Peyer's patch (tissue), 4 donors: ENCODE results near the gene MAS1. TPM values are rescaled to one million over a fixed set of nuclear protein-coding genes. Genes with fewer than 3 reads are reported as not detected.

Experiments used
- total RNA-seq, 4 donors: library from RNA; depleted of rRNA; stranded (reverse); fragments of >200 nt; gene quantifications; one replicate each; pipeline ENCODE4 v1.1.0, GENCODE V29; 2016

MAS1 gene
- total RNA-seq, 4 donors from 2014 or later: not detected

Other genes starting within 250 kb of the MAS1 start
- gene SOD2, start 197.7 kb upstream of the MAS1 start, total RNA-seq: 100 to 1,000 TPM in 2 of 4 donors, 10 to 100 TPM in 2; 85.0 to 156 (median 103) TPM
- gene WTAP, start 163.5 kb upstream of the MAS1 start, total RNA-seq: 100 to 1,000 TPM in 1 of 4 donors, 10 to 100 TPM in 3; 65.0 to 105 (median 88.5) TPM
- 10 to 100 TPM in 3 of 4 donors, 1 to 10 TPM in 1; 6.6 to 22.2 (median 16.5) TPM for gene ACAT2, start 128.9 kb upstream of the MAS1 start, total RNA-seq
- gene TCP1, start 101.4 kb upstream of the MAS1 start, total RNA-seq: 100 to 1,000 TPM in 3 of 4 donors, 10 to 100 TPM in 1; 68.8 to 233 (median 135) TPM
- 10 to 100 TPM; 25.1 to 58.5 (median 35.7) TPM for gene MRPL18, start 100.5 kb upstream of the MAS1 start, total RNA-seq
- not detected for gene PNLDC1, start 90.7 kb upstream of the MAS1 start, total RNA-seq
- 10 to 100 TPM; 48.7 to 86.5 (median 82.3) TPM for gene IGF2R, start 78.1 kb downstream of the MAS1 start, total RNA-seq
- 1 to 10 TPM in 3 of 4 donors, not detected in 1; 1.1 to 8.2 (median 4.7) TPM for gene SLC22A1, start 230.8 kb downstream of the MAS1 start, total RNA-seq